Measurements from ENCODE around the gene CCDC194. TPM values are rescaled to one million over a fixed set of nuclear protein-coding genes. Genes with fewer than 3 reads are reported as not detected.

The CCDC194 gene
- total and polyA plus RNA-seq, 7 donors: 0.13 to 0.51 TPM; not detected in 5

- Histone ChIP-seq H3K4me3 (no peak overlapping the region), H3K4me1 (no peaks in the 10 kb centered on the region), H3K27ac (no peak overlapping the region), H3K9me3 (no peaks in the 10 kb centered on the region), H3K36me3 (ENCODE audit: insufficient read depth in 1 of 2, low read depth in 1 of 2) (no peaks in the 10 kb centered on the region), H3K27me3 (ENCODE audit: insufficient read depth in 3 of 3, low read length in 2 of 3) (peaks cover 0 to 7% (median 0%) of the 10 kb centered on the region in 3 donors)
- 83 to 87% (median 85%) methylated on average over 7 of the region's 7 CpGs for WGBS, 3 donors
- TF ChIP-seq CTCF (IDR thresholded peaks at IDR 0.05): no peak
- intact Hi-C loops (cut with DNase I): no loop called here
- DNase-seq (no peak), ATAC-seq (no peak)
Observed at GRCh38 chr19:17435218-17435617, 41.2 kb upstream of the CCDC194 start.

- Histone ChIP-seq H3K4me3 (no peak overlapping the region), H3K9me3 (no peaks in the 10 kb centered on the region), H3K27ac (no peak overlapping the region), H3K4me1 (peaks cover 3% of the 10 kb centered on the region), H3K27me3 (ENCODE audit: insufficient read depth in 3 of 3, low read length in 2 of 3) (no peaks in the 10 kb centered on the region), H3K36me3 (ENCODE audit: insufficient read depth in 1 of 2, low read depth in 1 of 2) (no peaks in the 10 kb centered on the region)
- no peak for ATAC-seq
- no peak for TF ChIP-seq CTCF (IDR thresholded peaks at IDR 0.05)
- DNase-seq: no peak
- intact Hi-C loops (cut with DNase I): no loop called here
- WGBS, 3 donors: 93 to 98% (median 93%) methylated on average over 7 of the region's 7 CpGs
Observed at GRCh38 chr19:17431417-17431816, 37.4 kb upstream of the CCDC194 start.

GRCh38 chr19:17429641-17430113 lies 35.7 kb upstream of the CCDC194 start:
- Histone ChIP-seq H3K27me3 (ENCODE audit: insufficient read depth in 3 of 3, low read length in 2 of 3) (no peaks in the 10 kb centered on the region), H3K4me3 (no peak overlapping the region), H3K4me1 (peaks cover 3% of the 10 kb centered on the region), H3K36me3 (ENCODE audit: insufficient read depth in 1 of 2, low read depth in 1 of 2) (no peaks in the 10 kb centered on the region), H3K9me3 (no peaks in the 10 kb centered on the region), H3K27ac (no peak overlapping the region)
- 18 to 31% (median 18%) methylated on average over 17 of the region's 17 CpGs for WGBS, 3 donors
- TF ChIP-seq CTCF (IDR thresholded peaks at IDR 0.05): no peak
- ATAC-seq: peak in 3 of 4 donors; percentile 59 to 78 (median 68)
- intact Hi-C loops (cut with DNase I): no loop called here
- peak; percentile 61 to 76 for DNase-seq

GRCh38 chr19:17424743-17425365 lies 30.9 kb upstream of the CCDC194 start:
- no peak for TF ChIP-seq CTCF (IDR thresholded peaks at IDR 0.05)
- WGBS, 3 donors: 35 to 37% (median 36%) methylated on average over 24 to 27 of the region's 27 CpGs
- ATAC-seq: no peak
- peaks cover 3% of the 10 kb centered on the region for H3K4me1 ChIP-seq
- no peaks in the 10 kb centered on the region for H3K9me3 ChIP-seq
- H3K27ac ChIP-seq: no peak overlapping the region
- DNase-seq: peak; percentile 34 to 62
- H3K4me3 ChIP-seq: no peak overlapping the region
- H3K27me3 ChIP-seq (ENCODE audit: insufficient read depth in 3 of 3, low read length in 2 of 3): no peaks in the 10 kb centered on the region
- H3K36me3 ChIP-seq (ENCODE audit: insufficient read depth in 1 of 2, low read depth in 1 of 2): peaks cover 0 to 11% of the 10 kb centered on the region in 2 donors
- intact Hi-C loops (cut with DNase I): no loop called here
